Chondrocyte (in vitro differentiated cells): Measurements from ENCODE around the gene SDHB. TPM values are rescaled to one million over a fixed set of nuclear protein-coding genes. Genes with fewer than 3 reads are reported as not detected.
A peak's percentile ranks its signal among the peaks of the same experiment; 100 is the strongest.

Source experiments
- DNase-seq: peaks from one replicate; pipeline ENCODE4 v3.0.0; 2021; ENCODE audit warnings: mixed read lengths, low spot score
- H3K27ac Mint-ChIP-seq: one replicate; pipeline ENCODE4 v1.8.0; 2021; ENCODE audit warnings: mild to moderate bottlenecking, moderate library complexity, mixed read lengths; ENCODE audit not compliant: unreplicated experiment
- H3K27me3 Mint-ChIP-seq: 2 replicates; pipeline ENCODE4 v1.8.0; 2021; ENCODE audit warnings: low read depth, mixed read lengths
- H3K36me3 Mint-ChIP-seq: 2 replicates; pipeline ENCODE4 v1.8.0; 2021; ENCODE audit warnings: low read depth, mixed read lengths
- H3K4me1 Mint-ChIP-seq: 2 replicates; pipeline ENCODE4 v1.8.0; 2021; ENCODE audit warnings: low read depth, mild to moderate bottlenecking, mixed read lengths
- H3K4me3 Mint-ChIP-seq: one replicate; pipeline ENCODE4 v1.8.0; 2021; ENCODE audit warnings: mild to moderate bottlenecking, moderate library complexity, mixed read lengths; ENCODE audit not compliant: unreplicated experiment
- H3K9me3 Mint-ChIP-seq: 2 replicates; pipeline ENCODE4 v1.8.0; 2021; ENCODE audit warnings: low read depth, mixed read lengths
- CTCF ChIP-seq: fragments of 200-600 bp; sonication (generic); IDR thresholded peaks from 2 replicates; pipeline ENCODE4 v1.5.0; 2021; ENCODE audit warnings: antibody characterized with exemption, mild to moderate bottlenecking, moderate library complexity
- total RNA-seq: library from RNA; stranded (reverse); gene quantifications from 3 replicates; pipeline ENCODE4 v1.2.1, GENCODE V29; 2021

Gene SDHB
- total RNA-seq, 1 donor from 2014 or later, result 54.7 TPM

GRCh38 chr1:17011439-17012307, 42.2 kb downstream of the SDHB start, which contains the start of gene ATP13A2:
Gene ATP13A2, minus strand, starts transcription at chr1:17011928. Its CDS starts 190 bp downstream, at chr1:17011738.
- peak within 1 kb of the TSS; percentile 81 for H3K27ac Mint-ChIP-seq
- no peaks in the 10 kb centered on the region for H3K27me3 Mint-ChIP-seq
- peak; percentile 91 for DNase-seq
- H3K4me3 Mint-ChIP-seq, result peak within 1 kb of the TSS; percentile 77
- no peak for TF ChIP-seq CTCF
- peaks cover 62% of the 10 kb centered on the region for H3K4me1 Mint-ChIP-seq
- H3K9me3 Mint-ChIP-seq, result no peaks in the 10 kb centered on the region
- H3K36me3 Mint-ChIP-seq, result no peaks in the 10 kb centered on the region

GRCh38 chr1:17011092-17011438, 42.8 kb downstream of the SDHB start:
- peak overlapping the region; percentile 41 for H3K27ac Mint-ChIP-seq
- peaks cover 56% of the 10 kb centered on the region for H3K4me1 Mint-ChIP-seq
- no peak for TF ChIP-seq CTCF

GRCh38 chr1:17009706-17010105, 44.1 kb downstream of the SDHB start:
- peak; percentile 65 for DNase-seq
- peaks cover 2% of the 10 kb centered on the region for H3K36me3 Mint-ChIP-seq
- no peaks in the 10 kb centered on the region for H3K9me3 Mint-ChIP-seq
- H3K27me3 Mint-ChIP-seq, result no peaks in the 10 kb centered on the region
- H3K4me1 Mint-ChIP-seq, result peaks cover 44% of the 10 kb centered on the region
- no peak for TF ChIP-seq CTCF
- H3K27ac Mint-ChIP-seq, result no peak overlapping the region
- H3K4me3 Mint-ChIP-seq, result no peak overlapping the region

More at GRCh38 chr1:17011092-17011438, 42.8 kb downstream of the SDHB start:
- Mint-ChIP-seq H3K4me3 (peak overlapping the region; percentile 77), H3K36me3 (peaks cover 2% of the 10 kb centered on the region), H3K9me3 (no peaks in the 10 kb centered on the region), H3K27me3 (no peaks in the 10 kb centered on the region)
- no peak for DNase-seq

- H3K27ac Mint-ChIP-seq, result no peak overlapping the region
- no peak for DNase-seq
- no peak for TF ChIP-seq CTCF
- H3K4me1 Mint-ChIP-seq, result peaks cover 44% of the 10 kb centered on the region
- H3K27me3 Mint-ChIP-seq, result no peaks in the 10 kb centered on the region
- peaks cover 8% of the 10 kb centered on the region for H3K36me3 Mint-ChIP-seq
- H3K9me3 Mint-ChIP-seq, result no peaks in the 10 kb centered on the region
- no peak overlapping the region for H3K4me3 Mint-ChIP-seq
Measured at GRCh38 chr1:17008208-17008855, 45.5 kb downstream of the SDHB start.

- TF ChIP-seq CTCF, result no peak
Measured at GRCh38 chr1:17007121-17007520, 46.7 kb downstream of the SDHB start.

More at GRCh38 chr1:17007121-17007520, 46.7 kb downstream of the SDHB start:
- DNase-seq, result no peak
- Mint-ChIP-seq H3K4me1 (peaks cover 31% of the 10 kb centered on the region), H3K27me3 (no peaks in the 10 kb centered on the region), H3K4me3 (no peak overlapping the region), H3K27ac (no peak overlapping the region), H3K36me3 (peaks cover 12% of the 10 kb centered on the region), H3K9me3 (no peaks in the 10 kb centered on the region)
